ENCODE measurements around the gene CXCL9.

- TF ChIP-seq ZNF433 (tag by site-specific recombination; IDR thresholded peaks at IDR 0.05; ENCODE audit: low read depth): no peak
- TF ChIP-seq, protein P1, sequence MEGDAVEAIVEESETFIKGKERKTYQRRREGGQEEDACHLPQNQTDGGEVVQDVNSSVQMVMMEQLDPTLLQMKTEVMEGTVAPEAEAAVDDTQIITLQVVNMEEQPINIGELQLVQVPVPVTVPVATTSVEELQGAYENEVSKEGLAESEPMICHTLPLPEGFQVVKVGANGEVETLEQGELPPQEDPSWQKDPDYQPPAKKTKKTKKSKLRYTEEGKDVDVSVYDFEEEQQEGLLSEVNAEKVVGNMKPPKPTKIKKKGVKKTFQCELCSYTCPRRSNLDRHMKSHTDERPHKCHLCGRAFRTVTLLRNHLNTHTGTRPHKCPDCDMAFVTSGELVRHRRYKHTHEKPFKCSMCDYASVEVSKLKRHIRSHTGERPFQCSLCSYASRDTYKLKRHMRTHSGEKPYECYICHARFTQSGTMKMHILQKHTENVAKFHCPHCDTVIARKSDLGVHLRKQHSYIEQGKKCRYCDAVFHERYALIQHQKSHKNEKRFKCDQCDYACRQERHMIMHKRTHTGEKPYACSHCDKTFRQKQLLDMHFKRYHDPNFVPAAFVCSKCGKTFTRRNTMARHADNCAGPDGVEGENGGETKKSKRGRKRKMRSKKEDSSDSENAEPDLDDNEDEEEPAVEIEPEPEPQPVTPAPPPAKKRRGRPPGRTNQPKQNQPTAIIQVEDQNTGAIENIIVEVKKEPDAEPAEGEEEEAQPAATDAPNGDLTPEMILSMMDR (tag by site-specific recombination; IDR thresholded peaks at IDR 0.05): no peak
- no peak for TF ChIP-seq ZNF169 (tag by site-specific recombination; IDR thresholded peaks at IDR 0.05)
- no peak for TF ChIP-seq FEZF1 (tag by site-specific recombination; IDR thresholded peaks at IDR 0.05)
- TF ChIP-seq ZBTB17 (tag by site-specific recombination; IDR thresholded peaks at IDR 0.05): no peak
- no peak for TF ChIP-seq HOXC10 (CRISPR knock-in tag; IDR thresholded peaks at IDR 0.05)
- no peak for TF ChIP-seq ZNF146 (tag by site-specific recombination; IDR thresholded peaks at IDR 0.05)
These were observed 9.4 kb downstream of the CXCL9 start for GRCh38 chr4:75997946-75998345.

Measured in HEK293 (cell line).